Liver (tissue), 9 donors: ENCODE measurements around the gene METTL13. TPM values are rescaled to one million over a fixed set of nuclear protein-coding genes. Genes with fewer than 3 reads are reported as not detected.

Experiments
- DNase-seq: peaks from one replicate; pipeline ENCODE4 v3.0.0-alpha.2; 2017; ENCODE audit warnings: low spot score
- H3K27ac ChIP-seq, 2 donors: one replicate each; pipeline ENCODE4 v1.7.0; 2013; ENCODE audit warnings: inconsistent platforms in 2 of 2, low read length in 2 of 2, control low read depth in 1 of 2, low read depth in 1 of 2, mild to moderate bottlenecking in 1 of 2
- H3K27me3 ChIP-seq, 4 donors: one replicate each; pipeline versions ENCODE4 v1.6.1 to v1.7.0; 2013; ENCODE audit warnings: low read length in 3 of 4, inconsistent platforms in 1 of 4, mild to moderate bottlenecking in 1 of 4, moderate library complexity in 1 of 4; ENCODE audit not compliant: control insufficient read depth in 4 of 4, insufficient read depth in 4 of 4
- H3K36me3 ChIP-seq, 4 donors: one replicate each; pipeline versions ENCODE4 v1.6.1 to v1.7.0; 2013; ENCODE audit warnings: low read length in 3 of 4, mild to moderate bottlenecking in 3 of 4, low read depth in 1 of 4, moderate library complexity in 1 of 4; ENCODE audit not compliant: control insufficient read depth in 4 of 4, insufficient read depth in 3 of 4
- H3K4me1 ChIP-seq, 4 donors: one replicate each; pipeline versions ENCODE4 v1.6.1 to v1.7.0; 2013; ENCODE audit warnings: low read length in 3 of 4, mild to moderate bottlenecking in 3 of 4, moderate library complexity in 1 of 4; ENCODE audit not compliant: control insufficient read depth in 4 of 4, insufficient read depth in 4 of 4
- H3K4me3 ChIP-seq, 3 donors: one replicate each; pipeline versions ENCODE4 v1.6.1 to v1.7.0; 2013; ENCODE audit warnings: low read length in 3 of 3, control low read depth in 1 of 3, low read depth in 1 of 3, mild to moderate bottlenecking in 1 of 3
- H3K9ac ChIP-seq, 2 donors: one replicate each; pipeline ENCODE4 v1.7.0; 2013; ENCODE audit warnings: low read length in 2 of 2, mild to moderate bottlenecking in 2 of 2, moderate library complexity in 2 of 2, control low read depth in 1 of 2, low read depth in 1 of 2
- H3K9me3 ChIP-seq, 4 donors: one replicate each; pipeline versions ENCODE4 v1.6.1 to v1.7.0; 2013; ENCODE audit warnings: low read length in 3 of 4; ENCODE audit not compliant: control insufficient read depth in 4 of 4
- ATF3 ChIP-seq: IDR thresholded peaks from 2 replicates; pipeline ENCODE4 v1.6.1; 2016; ENCODE audit warnings: antibody characterized with exemption
- EGR1 ChIP-seq, 2 donors: IDR thresholded peaks; 2 replicates each; pipeline ENCODE4 v1.6.1; 2016 to 2018; ENCODE audit warnings: antibody characterized with exemption in 2 of 2, low read depth in 2 of 2
- FOXA2 ChIP-seq: IDR thresholded peaks from 2 replicates; pipeline ENCODE4 v1.6.1; 2016; ENCODE audit warnings: antibody characterized with exemption
- GABPA ChIP-seq, 2 donors: IDR thresholded peaks in 1 of 2; conservative IDR thresholded peaks in 1 of 2; 2 replicates each; pipeline ENCODE4 v1.6.1; 2016; ENCODE audit warnings: antibody characterized with exemption in 2 of 2, mild to moderate bottlenecking in 1 of 2, moderate library complexity in 1 of 2
- HNF4A ChIP-seq, 2 donors: conservative IDR thresholded peaks; 2 replicates each; pipeline ENCODE4 v1.6.1; 2016; ENCODE audit warnings: antibody characterized with exemption in 2 of 2, mild to moderate bottlenecking in 2 of 2
- HNF4G ChIP-seq: IDR thresholded peaks from 2 replicates; pipeline ENCODE4 v1.6.1; 2016; ENCODE audit warnings: antibody characterized with exemption
- RAD21 ChIP-seq, 2 donors: IDR thresholded peaks; 2 replicates each; pipeline ENCODE4 v1.6.1; 2016; ENCODE audit warnings: antibody characterized with exemption in 2 of 2, mild to moderate bottlenecking in 2 of 2
- REST ChIP-seq: IDR thresholded peaks from 2 replicates; pipeline ENCODE4 v1.6.1; 2016; ENCODE audit warnings: antibody characterized with exemption, mild to moderate bottlenecking
- RXRA ChIP-seq, 2 donors: IDR thresholded peaks; 2 replicates each; pipeline ENCODE4 v1.6.1; 2017 to 2018; ENCODE audit warnings: antibody characterized with exemption in 2 of 2, mild to moderate bottlenecking in 1 of 2
- SP1 ChIP-seq: IDR thresholded peaks from 2 replicates; pipeline ENCODE4 v1.6.1; 2018; ENCODE audit warnings: antibody characterized with exemption, mild to moderate bottlenecking
- TAF1 ChIP-seq: conservative IDR thresholded peaks from 2 replicates; pipeline ENCODE4 v1.6.1; 2016; ENCODE audit warnings: antibody characterized with exemption, mild to moderate bottlenecking
- YY1 ChIP-seq: IDR thresholded peaks from 2 replicates; pipeline ENCODE4 v1.6.1; 2016; ENCODE audit warnings: antibody characterized with exemption, mild to moderate bottlenecking
- WGBS: extraction: QIAGEN DNeasy Blood & Tissue Kit; methylation state at CpG from one replicate; pipeline ENCODE4 v1.1.7; 2013; 5-methylcytosine and 5-hydroxymethylcytosine counted together
- polyA plus RNA-seq, 2 donors: library from polyadenylated mRNA; stranded (reverse) in 1 of 2; unstranded in 1 of 2; fragments of 200-250 nt in 1 of 2; fragments of >200 nt in 1 of 2; fragmentation: Nextera tagmentation in 1 of 2; extraction: Ambion mirVana in 1 of 2; gene quantifications; one replicate each; pipeline versions ENCODE4 v1.2.1 to v1.2.3, GENCODE V29; 2013 to 2015
- total RNA-seq, 2 donors: library from RNA; depleted of rRNA; stranded (reverse); fragments of >200 nt; gene quantifications; one replicate each; pipeline ENCODE4 v1.2.3, GENCODE V29; 2014
- TF ChIP-seq, protein P1 (sequence below): IDR thresholded peaks from 2 replicates; pipeline ENCODE4 v1.6.1; 2016; ENCODE audit warnings: antibody characterized with exemption
- TF ChIP-seq, protein P2 (sequence below): IDR thresholded peaks from 2 replicates; pipeline ENCODE4 v1.6.1; 2016; ENCODE audit warnings: antibody characterized with exemption
- TF ChIP-seq, protein P3 (sequence below): fragments of 150-350 bp; IDR thresholded peaks from 2 replicates; pipeline ENCODE4 v1.5.1; 2017; ENCODE audit warnings: improper control_type of control experiment, low read depth, low read length; ENCODE audit not compliant: missing input control
- donor health status: healthy.
- donor health status: healthy.
- donor health status: healthy.
- donor health status: healthy.
- donor health status: healthy.

Gene METTL13
- total and polyA plus RNA-seq, 4 donors, result 10.5 to 16.1 (median 13.4) TPM

DNA sequence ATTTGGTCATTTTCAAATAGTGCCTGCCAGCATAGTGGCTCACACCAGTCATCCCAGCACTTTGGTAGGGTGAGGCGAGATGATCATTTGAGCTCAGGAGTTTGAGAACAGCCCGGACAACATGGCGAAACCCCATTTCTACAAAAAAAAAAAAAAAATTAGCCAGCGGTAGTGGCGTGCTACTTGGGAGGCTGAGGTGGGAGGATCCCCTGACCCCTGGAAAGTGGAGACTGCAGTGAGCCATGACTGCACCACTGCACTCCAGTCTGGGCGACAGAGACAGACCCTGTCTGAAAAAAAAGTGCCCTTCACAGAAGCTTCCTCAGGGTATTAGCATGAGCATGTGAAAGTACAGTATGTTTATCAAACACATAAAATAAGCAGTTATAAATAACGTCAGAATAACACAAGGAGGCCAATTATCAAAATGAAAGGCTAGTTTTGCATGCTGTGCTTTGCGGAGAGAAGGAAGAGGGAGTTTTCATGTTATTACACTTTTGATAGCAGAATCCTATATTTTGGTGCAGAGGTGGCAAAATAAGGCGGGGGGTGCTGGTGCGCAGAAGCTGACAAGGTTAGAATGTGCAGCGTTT is 781 bp upstream of the METTL13 start:
- DNase-seq, result no peak
- 45% methylated on average over 11 of the region's 11 CpGs for WGBS
- Histone ChIP-seq H3K4me1 (peaks cover 0 to 27% (median 17%) of the 10 kb centered on the region in 4 donors), H3K4me3 (peak overlapping the region; percentile 49 to 82 (median 50)), H3K27me3 (no peaks in the 10 kb centered on the region), H3K9me3 (no peaks in the 10 kb centered on the region), H3K27ac (peak overlapping the region; percentile 58 to 74), H3K9ac (peak overlapping the region; percentile 30 to 40), H3K36me3 (peaks cover 2 to 10% (median 5%) of the 10 kb centered on the region in 4 donors)
- TF ChIP-seq, protein P1, sequence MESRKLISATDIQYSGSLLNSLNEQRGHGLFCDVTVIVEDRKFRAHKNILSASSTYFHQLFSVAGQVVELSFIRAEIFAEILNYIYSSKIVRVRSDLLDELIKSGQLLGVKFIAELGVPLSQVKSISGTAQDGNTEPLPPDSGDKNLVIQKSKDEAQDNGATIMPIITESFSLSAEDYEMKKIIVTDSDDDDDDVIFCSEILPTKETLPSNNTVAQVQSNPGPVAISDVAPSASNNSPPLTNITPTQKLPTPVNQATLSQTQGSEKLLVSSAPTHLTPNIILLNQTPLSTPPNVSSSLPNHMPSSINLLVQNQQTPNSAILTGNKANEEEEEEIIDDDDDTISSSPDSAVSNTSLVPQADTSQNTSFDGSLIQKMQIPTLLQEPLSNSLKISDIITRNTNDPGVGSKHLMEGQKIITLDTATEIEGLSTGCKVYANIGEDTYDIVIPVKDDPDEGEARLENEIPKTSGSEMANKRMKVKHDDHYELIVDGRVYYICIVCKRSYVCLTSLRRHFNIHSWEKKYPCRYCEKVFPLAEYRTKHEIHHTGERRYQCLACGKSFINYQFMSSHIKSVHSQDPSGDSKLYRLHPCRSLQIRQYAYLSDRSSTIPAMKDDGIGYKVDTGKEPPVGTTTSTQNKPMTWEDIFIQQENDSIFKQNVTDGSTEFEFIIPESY, result no peak
- no peak for TF ChIP-seq HNF4G
- no peak for TF ChIP-seq REST
- no peak for TF ChIP-seq FOXA2
- no peak for TF ChIP-seq TAF1
- no peak for TF ChIP-seq RAD21 (IDR thresholded peaks at IDR 0.05)

GRCh38 chr1:171783816-171784530 is 2.5 kb downstream of the METTL13 start:
- H3K27me3 ChIP-seq, result no peaks in the 10 kb centered on the region
- peaks cover 5 to 41% (median 32%) of the 10 kb centered on the region in 4 donors for H3K36me3 ChIP-seq
- no peaks in the 10 kb centered on the region for H3K9me3 ChIP-seq
- H3K4me1 ChIP-seq, result peaks cover 0 to 27% (median 17%) of the 10 kb centered on the region in 4 donors
- WGBS, result 97% methylated on average over 25 of the region's 25 CpGs
- H3K4me3 ChIP-seq, result no peak overlapping the region
- H3K27ac ChIP-seq, result no peak overlapping the region
- DNase-seq, result no peak
- no peak for TF ChIP-seq EGR1 (IDR thresholded peaks at IDR 0.05; ENCODE audit: low read depth in 2 of 2)
- TF ChIP-seq ATF3, result no peak
- TF ChIP-seq, protein P2, sequence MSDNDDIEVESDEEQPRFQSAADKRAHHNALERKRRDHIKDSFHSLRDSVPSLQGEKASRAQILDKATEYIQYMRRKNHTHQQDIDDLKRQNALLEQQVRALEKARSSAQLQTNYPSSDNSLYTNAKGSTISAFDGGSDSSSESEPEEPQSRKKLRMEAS, result no peak
- no peak for TF ChIP-seq RAD21 (IDR thresholded peaks at IDR 0.05)
- no peak for TF ChIP-seq SP1
- TF ChIP-seq HNF4A (conservative IDR thresholded peaks at IDR 0.05), result no peak
- no peak for TF ChIP-seq TAF1
- TF ChIP-seq YY1, result no peak
- TF ChIP-seq GABPA (IDR thresholded peaks at IDR 0.05 in 1 of 2, conservative IDR thresholded peaks at IDR 0.05 in 1 of 2), result no peak
- TF ChIP-seq, protein P1, result no peak
- no peak for TF ChIP-seq RXRA (IDR thresholded peaks at IDR 0.05)
- TF ChIP-seq, protein P3, sequence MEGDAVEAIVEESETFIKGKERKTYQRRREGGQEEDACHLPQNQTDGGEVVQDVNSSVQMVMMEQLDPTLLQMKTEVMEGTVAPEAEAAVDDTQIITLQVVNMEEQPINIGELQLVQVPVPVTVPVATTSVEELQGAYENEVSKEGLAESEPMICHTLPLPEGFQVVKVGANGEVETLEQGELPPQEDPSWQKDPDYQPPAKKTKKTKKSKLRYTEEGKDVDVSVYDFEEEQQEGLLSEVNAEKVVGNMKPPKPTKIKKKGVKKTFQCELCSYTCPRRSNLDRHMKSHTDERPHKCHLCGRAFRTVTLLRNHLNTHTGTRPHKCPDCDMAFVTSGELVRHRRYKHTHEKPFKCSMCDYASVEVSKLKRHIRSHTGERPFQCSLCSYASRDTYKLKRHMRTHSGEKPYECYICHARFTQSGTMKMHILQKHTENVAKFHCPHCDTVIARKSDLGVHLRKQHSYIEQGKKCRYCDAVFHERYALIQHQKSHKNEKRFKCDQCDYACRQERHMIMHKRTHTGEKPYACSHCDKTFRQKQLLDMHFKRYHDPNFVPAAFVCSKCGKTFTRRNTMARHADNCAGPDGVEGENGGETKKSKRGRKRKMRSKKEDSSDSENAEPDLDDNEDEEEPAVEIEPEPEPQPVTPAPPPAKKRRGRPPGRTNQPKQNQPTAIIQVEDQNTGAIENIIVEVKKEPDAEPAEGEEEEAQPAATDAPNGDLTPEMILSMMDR, result no peak
- TF ChIP-seq HNF4G, result no peak
- H3K9ac ChIP-seq, result no peak overlapping the region
